OCI-LY7 (cell line): Measurements from ENCODE around the gene DIO1. TPM values are rescaled to one million over a fixed set of nuclear protein-coding genes. Genes with fewer than 3 reads are reported as not detected.

ENCODE experiments used
- BruUV-seq: library from RNA; stranded (reverse); fragments of 400-500 nt; replicated peaks from 2 replicates; lab custom pipeline; 2021; lab: Mats Ljungman, UMichigan
- CTCF ChIA-PET: fragments of 300-600 bp; sonication (Branson Sonifier 250); formaldehyde crosslinking; loops from one replicate; lab custom pipeline; 2022; ENCODE audit warnings: antibody characterized with exemption; ENCODE audit not compliant: unreplicated experiment; lab: Charles Lee
- POLR2A ChIA-PET: fragments of 300-600 bp; sonication (Branson Sonifier 250); formaldehyde crosslinking; loops from one replicate; lab custom pipeline; 2022; ENCODE audit warnings: antibody characterized with exemption; lab: Charles Lee
- DNase-seq: peaks from one replicate; pipeline ENCODE4 v3.0.0-alpha.2; 2015; ENCODE audit warnings: low spot score
- H2AFZ ChIP-seq: fragments of 200-600 bp; sonication (generic), shearing (Covaris generic); 2 replicates; pipeline ENCODE4 v1.6.1; 2014; ENCODE audit warnings: mild to moderate bottlenecking, antibody characterized with exemption, low read length, moderate library complexity
- H3K27ac ChIP-seq: fragments of 200-600 bp; sonication (generic); 2 replicates; pipeline ENCODE4 v1.5.1; 2014; ENCODE audit warnings: mixed run types, low read depth, mild to moderate bottlenecking, moderate library complexity, low read length, inconsistent platforms; ENCODE audit not compliant: poor library complexity, severe bottlenecking
- H3K36me3 ChIP-seq: fragments of 200-600 bp; sonication (generic); 2 replicates; pipeline ENCODE4 v1.6.1; 2014; ENCODE audit warnings: mild to moderate bottlenecking, antibody characterized with exemption, low read length, moderate library complexity, mixed read lengths; ENCODE audit not compliant: insufficient read depth
- H3K4me1 ChIP-seq: fragments of 200-600 bp; sonication (generic); 2 replicates; pipeline ENCODE4 v1.5.1; 2014; ENCODE audit warnings: mild to moderate bottlenecking, low read length; ENCODE audit not compliant: insufficient read depth, poor library complexity, severe bottlenecking
- H3K4me2 ChIP-seq: fragments of 200-600 bp; sonication (generic); 2 replicates; pipeline ENCODE4 v1.6.1; 2014; ENCODE audit warnings: mild to moderate bottlenecking, low read length
- H3K4me3 ChIP-seq: fragments of 200-600 bp; sonication (generic); 2 replicates; pipeline ENCODE4 v1.5.1; 2014; ENCODE audit warnings: mild to moderate bottlenecking, low read depth, low read length; ENCODE audit not compliant: poor library complexity, severe bottlenecking
- H3K79me2 ChIP-seq: fragments of 200-600 bp; sonication (generic); 2 replicates; pipeline ENCODE4 v1.6.1; 2016; ENCODE audit warnings: low read depth, mild to moderate bottlenecking, low read length, moderate library complexity, mixed read lengths; ENCODE audit not compliant: insufficient read depth
- H3K9me2 ChIP-seq: fragments of 200-600 bp; sonication (generic); 2 replicates; pipeline ENCODE4 v1.6.1; 2016; ENCODE audit warnings: mild to moderate bottlenecking, low read length, mixed read lengths; ENCODE audit not compliant: insufficient read depth
- H3K9me3 ChIP-seq: fragments of 200-600 bp; sonication (generic); 2 replicates; pipeline ENCODE4 v1.6.1; 2014; ENCODE audit warnings: mild to moderate bottlenecking, mixed run types, low read length, mixed read lengths
- H4K20me1 ChIP-seq: fragments of 200-600 bp; sonication (generic); 2 replicates; pipeline ENCODE4 v1.6.1; 2014; ENCODE audit warnings: mild to moderate bottlenecking, antibody characterized with exemption, low read length, moderate library complexity, mixed read lengths; ENCODE audit not compliant: insufficient read depth
- EZH2phosphoT487 ChIP-seq: fragments of 200-600 bp; sonication (generic); IDR thresholded peaks from 2 replicates; pipeline ENCODE4 v1.6.1; 2018; ENCODE audit warnings: low read depth, borderline replicate concordance, mild to moderate bottlenecking, mixed run types, antibody characterized with exemption, low read length, moderate library complexity, mixed read lengths
- intact Hi-C: fragments of 100-400 bp; cut with micrococcal nuclease; formaldehyde crosslinking; loops from one replicate; pipeline ENCODE4 v1.10.0; 2022; ENCODE audit not compliant: unreplicated experiment
- total RNA-seq, 2 experiments: library from RNA; depleted of rRNA in 1 of 2; stranded (reverse); fragments of >200 nt in 1 of 2; shearing (Covaris generic) in 1 of 2; gene quantifications; 2 replicates each; pipeline ENCODE4 v1.2.3, GENCODE V29; 2014 to 2022
- TF ChIP-seq, protein P1 (sequence below): fragments of 200-600 bp; sonication (generic); conservative IDR thresholded peaks from 2 replicates; pipeline ENCODE4 v1.5.1; 2014; ENCODE audit warnings: mild to moderate bottlenecking, antibody characterized with exemption, low read length, moderate library complexity, mixed read lengths

DIO1 gene
- total RNA-seq, 2 experiments from 2014 or later, result not detected

DNA sequence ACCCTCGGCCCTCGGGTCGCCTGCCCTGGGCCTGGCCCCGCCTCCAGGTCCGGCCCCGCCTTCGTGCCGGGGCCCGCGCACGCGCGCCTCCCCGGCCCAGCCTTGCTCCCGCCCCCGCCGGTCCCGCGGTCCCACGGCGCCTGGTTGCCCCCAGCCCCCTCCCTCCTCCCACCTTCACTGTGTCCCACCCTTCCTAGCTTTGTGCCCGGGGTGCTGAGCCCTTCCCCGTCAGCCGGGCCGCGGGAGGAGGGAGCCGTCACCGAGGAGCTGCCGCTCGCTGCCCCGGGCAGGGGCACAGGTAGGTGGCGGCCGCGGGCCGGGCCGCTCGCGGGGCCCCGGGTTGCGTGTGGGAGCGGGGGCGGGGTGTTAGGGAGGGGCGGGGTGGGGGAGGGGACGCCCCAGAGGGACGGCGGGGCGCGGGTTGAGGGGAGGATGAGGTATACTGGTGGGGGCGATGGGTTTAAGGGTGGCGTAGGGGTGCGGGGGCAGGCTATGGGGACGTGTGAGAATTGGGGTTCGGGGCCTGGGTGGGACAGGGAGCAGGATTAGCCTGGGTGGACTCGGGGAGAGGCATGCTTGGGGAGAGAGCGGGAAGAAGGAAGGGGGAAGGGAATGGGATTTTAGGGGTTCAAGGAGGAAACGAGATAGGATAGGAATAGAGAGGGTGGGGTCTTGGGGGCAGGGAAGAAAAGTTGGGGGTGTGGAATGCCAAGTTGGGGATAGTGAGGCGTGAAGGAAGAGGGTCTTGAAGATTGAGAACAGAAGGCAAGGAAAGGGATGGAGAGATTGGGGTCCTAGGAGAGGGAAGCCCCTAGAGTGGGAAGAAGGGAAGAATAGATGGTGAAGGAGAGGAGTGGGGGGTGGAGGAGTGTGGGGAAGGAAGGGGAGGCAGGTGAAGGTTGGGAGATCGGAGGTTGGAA is 52.5 kb downstream of the DIO1 start, which contains the start of gene LRRC42:
TSS of gene LRRC42 (plus strand) at position 99 of the 920 bp plus-strand sequence. CDS start 5,650 bp downstream, outside the sequence.
- Histone ChIP-seq H2AFZ (peak within 1 kb of the TSS; percentile 86), H3K4me2 (peak within 1 kb of the TSS; percentile 97), H4K20me1 (no peaks in the 10 kb centered on the region), H3K36me3 (peaks cover 7% of the 10 kb centered on the region; the same call in 1 of the 2 replicates), H3K79me2 (peaks cover 30% of the 10 kb centered on the region; the same call in 1 of the 2 replicates), H3K4me3 (peak within 1 kb of the TSS; percentile 71), H3K4me1 (peaks cover 18% of the 10 kb centered on the region), H3K9me2 (no peaks in the 10 kb centered on the region), H3K27ac (peak within 1 kb of the TSS; percentile 50), H3K9me3 (no peaks in the 10 kb centered on the region)
- POLR2A ChIA-PET, result interaction anchor here (0.6 to 2.5 kb wide), 12 partner anchors 9 to 1231 kb away, joined by 3 to 12 read pairs (median 6); partner anchors contain the start of genes TCEANC2 and TMEM59
- BruUV-seq, result no TSS peak
- CTCF ChIA-PET, result interaction anchor here (0.5 to 1.8 kb wide), 14 partner anchors 12 to 863 kb away, joined by 3 to 12 read pairs (median 4); no protein-coding TSS in a partner anchor
- peak; percentile 88 for DNase-seq
- intact Hi-C loops, result loop anchor here (1.0 to 5.0 kb wide), 3 partner anchors 69 to 620 kb away; partner anchors contain the start of gene NDC1
- no peak for TF ChIP-seq EZH2phosphoT487
- TF ChIP-seq, protein P1, sequence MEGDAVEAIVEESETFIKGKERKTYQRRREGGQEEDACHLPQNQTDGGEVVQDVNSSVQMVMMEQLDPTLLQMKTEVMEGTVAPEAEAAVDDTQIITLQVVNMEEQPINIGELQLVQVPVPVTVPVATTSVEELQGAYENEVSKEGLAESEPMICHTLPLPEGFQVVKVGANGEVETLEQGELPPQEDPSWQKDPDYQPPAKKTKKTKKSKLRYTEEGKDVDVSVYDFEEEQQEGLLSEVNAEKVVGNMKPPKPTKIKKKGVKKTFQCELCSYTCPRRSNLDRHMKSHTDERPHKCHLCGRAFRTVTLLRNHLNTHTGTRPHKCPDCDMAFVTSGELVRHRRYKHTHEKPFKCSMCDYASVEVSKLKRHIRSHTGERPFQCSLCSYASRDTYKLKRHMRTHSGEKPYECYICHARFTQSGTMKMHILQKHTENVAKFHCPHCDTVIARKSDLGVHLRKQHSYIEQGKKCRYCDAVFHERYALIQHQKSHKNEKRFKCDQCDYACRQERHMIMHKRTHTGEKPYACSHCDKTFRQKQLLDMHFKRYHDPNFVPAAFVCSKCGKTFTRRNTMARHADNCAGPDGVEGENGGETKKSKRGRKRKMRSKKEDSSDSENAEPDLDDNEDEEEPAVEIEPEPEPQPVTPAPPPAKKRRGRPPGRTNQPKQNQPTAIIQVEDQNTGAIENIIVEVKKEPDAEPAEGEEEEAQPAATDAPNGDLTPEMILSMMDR, result 0 out of 2 replicates have a peak, but pooled peaks have one; percentile 43

DNA sequence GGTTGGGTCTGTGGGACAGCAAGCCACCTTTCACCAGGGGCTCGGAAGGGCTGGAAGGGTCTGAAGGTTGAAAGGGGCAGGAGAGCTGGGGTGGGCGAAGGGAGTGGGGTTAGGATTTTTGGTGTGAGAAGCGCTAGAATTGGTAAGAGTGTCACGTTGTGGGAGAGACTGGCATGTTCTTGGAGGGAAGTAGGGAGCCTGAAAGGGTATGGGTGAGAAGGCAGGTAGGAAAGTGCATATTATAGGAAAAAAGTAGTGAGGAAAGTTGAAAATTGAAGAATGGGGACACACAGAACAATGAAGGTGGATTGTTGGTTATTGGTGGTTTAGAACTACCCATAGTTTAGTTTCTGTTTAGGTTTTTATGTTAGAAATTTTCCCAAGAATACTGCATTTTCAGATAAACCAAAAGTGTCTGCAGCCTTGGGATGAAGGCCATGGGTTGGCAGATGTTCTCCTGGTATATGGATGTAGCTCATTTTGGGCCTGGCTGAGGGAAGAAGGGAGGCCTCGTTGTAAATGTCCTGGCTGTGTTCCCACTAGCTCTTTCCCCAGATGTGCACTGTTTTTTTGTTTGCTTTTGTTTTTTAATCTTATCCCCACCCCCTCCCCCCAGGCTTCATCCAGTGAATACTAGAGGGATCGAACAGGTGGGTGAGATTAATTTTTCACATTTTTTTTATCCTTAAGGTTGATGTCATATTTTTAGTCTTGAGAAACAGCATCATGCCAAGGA is 53.4 kb downstream of the DIO1 start:
- intact Hi-C loops, result loop anchor here (2.0 to 5.0 kb wide), 2 partner anchors 70 to 621 kb away; no protein-coding TSS in a partner anchor
- Histone ChIP-seq H3K9me3 (no peaks in the 10 kb centered on the region), H3K4me3 (peak overlapping the region; percentile 71), H3K27ac (no peak overlapping the region), H3K9me2 (no peaks in the 10 kb centered on the region), H4K20me1 (no peaks in the 10 kb centered on the region), H2AFZ (no peak overlapping the region), H3K4me1 (peaks cover 18% of the 10 kb centered on the region), H3K36me3 (peaks cover 10% of the 10 kb centered on the region; the same call in 1 of the 2 replicates), H3K79me2 (peaks cover 26% of the 10 kb centered on the region; the same call in 1 of the 2 replicates), H3K4me2 (peak overlapping the region; percentile 85)
- CTCF ChIA-PET, result interaction anchor here (0.6 to 1.5 kb wide), 3 partner anchors 68 to 87 kb away, joined by 4 to 12 read pairs (median 4); no protein-coding TSS in a partner anchor
- POLR2A ChIA-PET, result interaction anchor here (0.6 to 1.6 kb wide), 5 partner anchors 9 to 629 kb away, joined by 3 to 6 read pairs (median 4); no protein-coding TSS in a partner anchor
- TSS peak; percentile 52 for BruUV-seq
- TF ChIP-seq, protein P1, result no peak
- DNase-seq, result no peak
